ENCODE results near the gene WDPCP. TPM values are rescaled to one million over a fixed set of nuclear protein-coding genes. Genes with fewer than 3 reads are reported as not detected.

The WDPCP gene
- total and polyA plus RNA-seq, 2 of the 13 experiments (the other 11 are each of a cell fraction or from before 2014, with no cell fraction given) = 2.9 to 5.2 TPM

DNA sequence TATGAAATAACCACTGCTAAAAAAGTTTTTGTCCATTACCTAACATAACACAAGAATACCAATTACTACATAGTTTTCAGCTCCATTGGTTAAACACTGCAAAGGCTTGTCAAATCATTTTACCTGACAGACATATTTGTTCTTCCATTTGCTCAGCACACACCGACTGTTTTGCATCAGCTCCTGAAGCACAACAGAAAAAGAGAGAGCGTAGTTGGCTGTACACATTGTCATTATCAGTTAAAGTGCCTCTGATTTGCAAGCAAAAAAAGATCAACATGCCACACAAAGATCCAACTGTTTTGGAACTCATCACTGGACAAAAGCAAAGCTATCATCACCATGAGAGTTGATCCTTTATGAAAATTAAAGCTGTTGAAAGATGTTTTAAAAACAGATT, 103.8 kb downstream of the WDPCP start:
- no peaks in the 10 kb centered on the region for H4K20me1 ChIP-seq (ENCODE audit: insufficient read depth, low read length)
- H3K4me3 ChIP-seq (replicated peaks in 1 of 3; ENCODE audit: insufficient read depth in 1 of 3, low read depth in 2 of 3, low read length in 3 of 3) = no peak overlapping the region
- POLR2A ChIA-PET = no interaction called here
- CTCF ChIA-PET (ENCODE audit: low intra/inter-chr PET ratio, low total read pairs) = no interaction called here
- H3K9ac ChIP-seq (ENCODE audit: insufficient read depth, low read depth, low read length) = no peak overlapping the region
- WGBS (ENCODE audit: low lambda C conversion rate) = 91% methylated on average over 2 of the region's 2 CpGs
- no peaks in the 10 kb centered on the region for H3K36me3 ChIP-seq (replicated peaks in 1 of 2; ENCODE audit: control insufficient read depth in 1 of 2, insufficient read depth in 2 of 2, low read length in 2 of 2)
- intact Hi-C loops (cut with micrococcal nuclease; ENCODE audit: unreplicated experiment) (no loop called here), in situ Hi-C loops (cut with HindIII; ENCODE audit: extremely low pct_ligation_motif_present, low pct_unique_long_range_greater_than_20kb) (loop anchor here (10.0 kb wide), 1 partner anchor 410 kb away; no protein-coding TSS in a partner anchor)
- no peak overlapping the region for H3K4me2 ChIP-seq (ENCODE audit: low read depth, low read length)
- peak overlapping the region; percentile 17 for H2AFZ ChIP-seq (ENCODE audit: low read length)
- H3K27me3 ChIP-seq (ENCODE audit: control insufficient read depth in 1 of 2, insufficient read depth in 2 of 2, low read length in 2 of 2) = no peaks in the 10 kb centered on the region
- H3K79me2 ChIP-seq (ENCODE audit: insufficient read depth, low read length) = no peaks in the 10 kb centered on the region
- H3K4me1 ChIP-seq (ENCODE audit: insufficient read depth, low read length) = no peaks in the 10 kb centered on the region
- no TSS peak for BruUV-seq (replicated peaks)
- no peaks in the 10 kb centered on the region for H3K9me3 ChIP-seq (ENCODE audit: low read length)
- FAIRE-seq (no peak), ATAC-seq (no peak), DNase-seq (ENCODE audit: low spot score) (no peak)
- TF ChIP-seq ZNF761 (CRISPR knock-in tag; conservative IDR thresholded peaks at IDR 0.05) = no peak
- TF ChIP-seq SRSF4 (IDR thresholded peaks at IDR 0.05; ENCODE audit: low read depth, low read length, poor library complexity, severe bottlenecking) = no peak
- TF ChIP-seq, protein P1, sequence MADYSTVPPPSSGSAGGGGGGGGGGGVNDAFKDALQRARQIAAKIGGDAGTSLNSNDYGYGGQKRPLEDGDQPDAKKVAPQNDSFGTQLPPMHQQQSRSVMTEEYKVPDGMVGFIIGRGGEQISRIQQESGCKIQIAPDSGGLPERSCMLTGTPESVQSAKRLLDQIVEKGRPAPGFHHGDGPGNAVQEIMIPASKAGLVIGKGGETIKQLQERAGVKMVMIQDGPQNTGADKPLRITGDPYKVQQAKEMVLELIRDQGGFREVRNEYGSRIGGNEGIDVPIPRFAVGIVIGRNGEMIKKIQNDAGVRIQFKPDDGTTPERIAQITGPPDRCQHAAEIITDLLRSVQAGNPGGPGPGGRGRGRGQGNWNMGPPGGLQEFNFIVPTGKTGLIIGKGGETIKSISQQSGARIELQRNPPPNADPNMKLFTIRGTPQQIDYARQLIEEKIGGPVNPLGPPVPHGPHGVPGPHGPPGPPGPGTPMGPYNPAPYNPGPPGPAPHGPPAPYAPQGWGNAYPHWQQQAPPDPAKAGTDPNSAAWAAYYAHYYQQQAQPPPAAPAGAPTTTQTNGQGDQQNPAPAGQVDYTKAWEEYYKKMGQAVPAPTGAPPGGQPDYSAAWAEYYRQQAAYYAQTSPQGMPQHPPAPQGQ (CRISPR knock-in tag; IDR thresholded peaks at IDR 0.05; ENCODE audit: borderline replicate concordance) = no peak
- TF ChIP-seq HNRNPH1 (optimal IDR thresholded peaks at IDR 0.05; ENCODE audit: low read depth, low read length) = no peak
- no peak for TF ChIP-seq KDM2A (CRISPR knock-in tag; IDR thresholded peaks at IDR 0.05; ENCODE audit: borderline replicate concordance, low read depth)
- TF ChIP-seq CEBPG (CRISPR knock-in tag; IDR thresholded peaks at IDR 0.05) = no peak
- no peak for TF ChIP-seq ASH2L (IDR thresholded peaks at IDR 0.05; ENCODE audit: insufficient read length, low read depth, low read length)
- TF ChIP-seq ZNF292 (CRISPR knock-in tag; IDR thresholded peaks at IDR 0.05; ENCODE audit: borderline replicate concordance, low read depth) = no peak
- no peak for TF ChIP-seq GFI1 (CRISPR knock-in tag; IDR thresholded peaks at IDR 0.05; ENCODE audit: borderline replicate concordance)
- TF ChIP-seq, protein P2, sequence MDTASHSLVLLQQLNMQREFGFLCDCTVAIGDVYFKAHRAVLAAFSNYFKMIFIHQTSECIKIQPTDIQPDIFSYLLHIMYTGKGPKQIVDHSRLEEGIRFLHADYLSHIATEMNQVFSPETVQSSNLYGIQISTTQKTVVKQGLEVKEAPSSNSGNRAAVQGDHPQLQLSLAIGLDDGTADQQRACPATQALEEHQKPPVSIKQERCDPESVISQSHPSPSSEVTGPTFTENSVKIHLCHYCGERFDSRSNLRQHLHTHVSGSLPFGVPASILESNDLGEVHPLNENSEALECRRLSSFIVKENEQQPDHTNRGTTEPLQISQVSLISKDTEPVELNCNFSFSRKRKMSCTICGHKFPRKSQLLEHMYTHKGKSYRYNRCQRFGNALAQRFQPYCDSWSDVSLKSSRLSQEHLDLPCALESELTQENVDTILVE (CRISPR knock-in tag; IDR thresholded peaks at IDR 0.05) = no peak
- no peak for TF ChIP-seq NCOA2 (CRISPR knock-in tag; IDR thresholded peaks at IDR 0.05)
- no peak for TF ChIP-seq PRPF4 (IDR thresholded peaks at IDR 0.05; ENCODE audit: low read depth, low read length, poor library complexity, severe bottlenecking)
- TF ChIP-seq, protein P3, sequence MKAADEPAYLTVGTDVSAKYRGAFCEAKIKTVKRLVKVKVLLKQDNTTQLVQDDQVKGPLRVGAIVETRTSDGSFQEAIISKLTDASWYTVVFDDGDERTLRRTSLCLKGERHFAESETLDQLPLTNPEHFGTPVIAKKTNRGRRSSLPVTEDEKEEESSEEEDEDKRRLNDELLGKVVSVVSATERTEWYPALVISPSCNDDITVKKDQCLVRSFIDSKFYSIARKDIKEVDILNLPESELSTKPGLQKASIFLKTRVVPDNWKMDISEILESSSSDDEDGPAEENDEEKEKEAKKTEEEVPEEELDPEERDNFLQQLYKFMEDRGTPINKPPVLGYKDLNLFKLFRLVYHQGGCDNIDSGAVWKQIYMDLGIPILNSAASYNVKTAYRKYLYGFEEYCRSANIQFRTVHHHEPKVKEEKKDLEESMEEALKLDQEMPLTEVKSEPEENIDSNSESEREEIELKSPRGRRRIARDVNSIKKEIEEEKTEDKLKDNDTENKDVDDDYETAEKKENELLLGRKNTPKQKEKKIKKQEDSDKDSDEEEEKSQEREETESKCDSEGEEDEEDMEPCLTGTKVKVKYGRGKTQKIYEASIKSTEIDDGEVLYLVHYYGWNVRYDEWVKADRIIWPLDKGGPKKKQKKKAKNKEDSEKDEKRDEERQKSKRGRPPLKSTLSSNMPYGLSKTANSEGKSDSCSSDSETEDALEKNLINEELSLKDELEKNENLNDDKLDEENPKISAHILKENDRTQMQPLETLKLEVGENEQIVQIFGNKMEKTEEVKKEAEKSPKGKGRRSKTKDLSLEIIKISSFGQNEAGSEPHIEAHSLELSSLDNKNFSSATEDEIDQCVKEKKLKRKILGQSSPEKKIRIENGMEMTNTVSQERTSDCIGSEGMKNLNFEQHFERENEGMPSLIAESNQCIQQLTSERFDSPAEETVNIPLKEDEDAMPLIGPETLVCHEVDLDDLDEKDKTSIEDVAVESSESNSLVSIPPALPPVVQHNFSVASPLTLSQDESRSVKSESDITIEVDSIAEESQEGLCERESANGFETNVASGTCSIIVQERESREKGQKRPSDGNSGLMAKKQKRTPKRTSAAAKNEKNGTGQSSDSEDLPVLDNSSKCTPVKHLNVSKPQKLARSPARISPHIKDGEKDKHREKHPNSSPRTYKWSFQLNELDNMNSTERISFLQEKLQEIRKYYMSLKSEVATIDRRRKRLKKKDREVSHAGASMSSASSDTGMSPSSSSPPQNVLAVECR (CRISPR knock-in tag; IDR thresholded peaks at IDR 0.05; ENCODE audit: borderline replicate concordance) = no peak
- no peak for TF ChIP-seq RORA (CRISPR knock-in tag; IDR thresholded peaks at IDR 0.05)
- no peak for TF ChIP-seq CENPX (CRISPR knock-in tag; IDR thresholded peaks at IDR 0.05)
- TF ChIP-seq LCORL (IDR thresholded peaks at IDR 0.05) = no peak
- TF ChIP-seq LCORL (CRISPR knock-in tag; IDR thresholded peaks at IDR 0.05) = no peak
- no peak for TF ChIP-seq HES4 (CRISPR knock-in tag; IDR thresholded peaks at IDR 0.05; ENCODE audit: borderline replicate concordance)
- H3K27ac ChIP-seq (ENCODE audit: extremely low read length, insufficient read depth, low read length) = no peak overlapping the region

Data from HepG2 (cell line).